Esophagus squamous epithelium (tissue), 4 donors: Measurements from ENCODE around the gene HMHB1.

Experiments used
- CTCF ChIP-seq, 6 experiments: fragments of 450-650 bp in 4 of 6; fragments of 200-600 bp in 2 of 6; sonication (generic) in 2 of 6; IDR thresholded peaks; one replicate each; pipeline ENCODE4 v1.5.1; 2016 to 2019; ENCODE audit warnings: antibody characterized with exemption in 6 of 6, mild to moderate bottlenecking in 4 of 6, moderate library complexity in 4 of 6
- POLR2A ChIP-seq, 4 donors: fragments of 450-650 bp; IDR thresholded peaks; one replicate each; pipeline ENCODE4 v1.6.1; 2017; ENCODE audit warnings: antibody characterized with exemption in 4 of 4, mild to moderate bottlenecking in 4 of 4, moderate library complexity in 3 of 4

GRCh38 chr5:143833177-143833576 lies 21.2 kb downstream of the HMHB1 start:
- TF ChIP-seq CTCF (IDR thresholded peaks at IDR 0.05) (no peak), POLR2A (IDR thresholded peaks at IDR 0.05) (no peak)
